NCI-H1417 (cell line): Measurements from ENCODE around the gene STK32C.
A peak's percentile ranks its signal among the peaks of the same experiment; 100 is the strongest.
"Not testable (repeated sequence)": the region's sequence is repeated elsewhere in the genome, so short reads cannot be mapped to it uniquely, and the experiment has no call there.

Source experiments
- DNase-seq, 3 experiments: peaks; one replicate each; lab custom pipeline; 2025; lab: John Stamatoyannopoulos, UW

STK32C gene

GRCh38 chr10:132232023-132232951 is 75.5 kb downstream of the STK32C start:
- peak; percentile 69 to 87 (median 70) for DNase-seq

- DNase-seq, result no peak
Measured at GRCh38 chr10:132231656-132232022, 76.1 kb downstream of the STK32C start.

GRCh38 chr10:132230557-132231210 is 77.1 kb downstream of the STK32C start:
- DNase-seq, result no peak

GRCh38 chr10:132229834-132230556 is 77.8 kb downstream of the STK32C start:
- peak in 2 of 3 experiments; percentile 4 to 10 for DNase-seq

GRCh38 chr10:132229096-132229495 is 78.7 kb downstream of the STK32C start:
- no peak for DNase-seq

GRCh38 chr10:132228616-132229015 is 79.1 kb downstream of the STK32C start:
- DNase-seq, result no peak

- no peak for DNase-seq
Measured at GRCh38 chr10:132227851-132228390, 79.8 kb downstream of the STK32C start.

- DNase-seq, result peak in 2 of 3 experiments; percentile 70 to 75
Measured at GRCh38 chr10:132226586-132227405, 81.0 kb downstream of the STK32C start.

GRCh38 chr10:132225849-132226205 is 81.9 kb downstream of the STK32C start:
- DNase-seq, result no peak

GRCh38 chr10:132225073-132225848 is 82.5 kb downstream of the STK32C start:
- no peak for DNase-seq

- DNase-seq, result no peak
Measured at GRCh38 chr10:132224343-132225072, 83.2 kb downstream of the STK32C start.

- no peak for DNase-seq
Measured at GRCh38 chr10:132223611-132224342, 84.0 kb downstream of the STK32C start.

- DNase-seq, result peak in 2 of 3 experiments; percentile 13 to 54
Measured at GRCh38 chr10:132223156-132223590, 84.6 kb downstream of the STK32C start.

- DNase-seq, result no peak
Measured at GRCh38 chr10:132222726-132223125, 85.0 kb downstream of the STK32C start.

GRCh38 chr10:132220996-132221395 is 86.8 kb downstream of the STK32C start:
- DNase-seq, result not testable (repeated sequence)

GRCh38 chr10:132220061-132220460 is 87.7 kb downstream of the STK32C start:
- DNase-seq, result no peak

GRCh38 chr10:132219486-132219885 is 88.3 kb downstream of the STK32C start:
- DNase-seq, result no peak

GRCh38 chr10:132216441-132216840 is 91.3 kb downstream of the STK32C start:
- DNase-seq, result not testable (repeated sequence)

- DNase-seq, result no peak
Measured at GRCh38 chr10:132213917-132214316, 93.8 kb downstream of the STK32C start.
